H9 (cell line): ENCODE data around the gene TECTA. TPM values are rescaled to one million over a fixed set of nuclear protein-coding genes. Genes with fewer than 3 reads are reported as not detected.

Source experiments
- DNase-seq: peaks from one replicate; pipeline ENCODE4 v3.0.0-alpha.2; 2017
- H2AFZ ChIP-seq: one replicate; pipeline ENCODE4 v1.6.1; 2013; ENCODE audit warnings: mild to moderate bottlenecking, low read length, control low read depth, moderate library complexity
- H2AK5ac ChIP-seq: 2 replicates; pipeline ENCODE4 v1.6.1; 2013; ENCODE audit warnings: low read length, control low read depth, mixed read lengths; ENCODE audit not compliant: insufficient read length
- H2BK120ac ChIP-seq: one replicate; pipeline ENCODE4 v1.6.1; 2013; ENCODE audit warnings: low read depth, mild to moderate bottlenecking, low read length, control low read depth, inconsistent platforms; ENCODE audit not compliant: poor library complexity, severe bottlenecking
- H2BK12ac ChIP-seq: 2 replicates; pipeline ENCODE4 v1.6.1; 2013; ENCODE audit warnings: low read length, control low read depth, mixed read lengths, low read depth; ENCODE audit not compliant: insufficient read length
- H2BK15ac ChIP-seq: 2 replicates; pipeline ENCODE4 v1.6.1; 2013; ENCODE audit warnings: low read depth, low read length, control low read depth
- H2BK20ac ChIP-seq: one replicate; pipeline ENCODE4 v1.6.1; 2013; ENCODE audit warnings: low read depth, mild to moderate bottlenecking, low read length, control low read depth, inconsistent platforms; ENCODE audit not compliant: poor library complexity, severe bottlenecking
- H2BK5ac ChIP-seq: 2 replicates; pipeline ENCODE4 v1.6.1; 2013; ENCODE audit warnings: low read length, control low read depth, mixed read lengths; ENCODE audit not compliant: insufficient read length
- H3K14ac ChIP-seq: 2 replicates; pipeline ENCODE4 v1.6.1; 2013; ENCODE audit warnings: low read length, control low read depth; ENCODE audit not compliant: insufficient read depth
- H3K18ac ChIP-seq: 2 replicates; pipeline ENCODE4 v1.6.1; 2013; ENCODE audit warnings: low read depth, mild to moderate bottlenecking, mixed read lengths, low read length, control low read depth; ENCODE audit not compliant: insufficient read length
- H3K23ac ChIP-seq: 2 replicates; pipeline ENCODE4 v1.6.1; 2013; ENCODE audit warnings: low read length, control low read depth, mixed read lengths, low read depth; ENCODE audit not compliant: insufficient read length
- H3K23me2 ChIP-seq: 2 replicates; pipeline ENCODE4 v1.6.1; 2013; ENCODE audit warnings: low read depth, mild to moderate bottlenecking, mixed read lengths, low read length, control low read depth; ENCODE audit not compliant: insufficient read length, poor library complexity, severe bottlenecking
- H3K27ac ChIP-seq: 2 replicates; pipeline ENCODE4 v1.5.1; 2013; ENCODE audit warnings: low read length, control low read depth, mixed read lengths, low read depth; ENCODE audit not compliant: insufficient read length
- H3K27me3 ChIP-seq: 2 replicates; pipeline ENCODE4 v1.6.1; 2013; ENCODE audit warnings: low read length, control low read depth, inconsistent platforms; ENCODE audit not compliant: insufficient read depth
- H3K4ac ChIP-seq: 2 replicates; pipeline ENCODE4 v1.6.1; 2013; ENCODE audit warnings: low read depth, mild to moderate bottlenecking, control low read depth, inconsistent platforms, low read length, moderate library complexity
- H3K4me1 ChIP-seq: 2 replicates; pipeline ENCODE4 v1.6.1; 2013; ENCODE audit warnings: low read length, control low read depth, inconsistent platforms; ENCODE audit not compliant: insufficient read depth
- H3K4me2 ChIP-seq: 2 replicates; pipeline ENCODE4 v1.6.1; 2013; ENCODE audit warnings: low read length, control low read depth, mixed read lengths; ENCODE audit not compliant: insufficient read length, insufficient read depth
- H3K56ac ChIP-seq: 2 replicates; pipeline ENCODE4 v1.6.1; 2013; ENCODE audit warnings: low read depth, mild to moderate bottlenecking, mixed read lengths, low read length, control low read depth; ENCODE audit not compliant: insufficient read length
- H3K79me1 ChIP-seq: 2 replicates; pipeline ENCODE4 v1.6.1; 2013; ENCODE audit warnings: low read depth, mild to moderate bottlenecking, moderate library complexity, low read length, control low read depth, inconsistent platforms; ENCODE audit not compliant: insufficient read depth, poor library complexity, severe bottlenecking
- H3K79me2 ChIP-seq: 2 replicates; pipeline ENCODE4 v1.6.1; 2013; ENCODE audit warnings: low read length, control low read depth, inconsistent platforms; ENCODE audit not compliant: insufficient read depth
- H3K9ac ChIP-seq: 2 replicates; pipeline ENCODE4 v1.6.1; 2013; ENCODE audit warnings: low read length, control low read depth, mixed read lengths; ENCODE audit not compliant: insufficient read length; ENCODE audit errors: extremely low read depth
- H3K9me3 ChIP-seq: one replicate; pipeline ENCODE4 v1.6.1; 2013; ENCODE audit warnings: low read depth, low read length, inconsistent platforms; ENCODE audit not compliant: control insufficient read depth
- H3T11ph ChIP-seq: one replicate; pipeline ENCODE4 v1.6.1; 2013; ENCODE audit warnings: mild to moderate bottlenecking, low read length, control low read depth, inconsistent platforms
- H4K20me1 ChIP-seq: one replicate; pipeline ENCODE4 v1.6.1; 2013; ENCODE audit not compliant: control insufficient read depth, insufficient read length, insufficient read depth
- H4K5ac ChIP-seq: 2 replicates; pipeline ENCODE4 v1.6.1; 2013; ENCODE audit warnings: low read depth, mild to moderate bottlenecking, mixed read lengths, low read length, control low read depth; ENCODE audit not compliant: insufficient read length
- H4K8ac ChIP-seq: replicated peaks from 2 replicates; pipeline ENCODE4 v1.6.1; 2013; ENCODE audit warnings: low read length, control low read depth, mixed read lengths, low read depth; ENCODE audit not compliant: insufficient read length
- H4K91ac ChIP-seq: 2 replicates; pipeline ENCODE4 v1.6.1; 2013; ENCODE audit warnings: low read depth, mild to moderate bottlenecking, moderate library complexity, mixed read lengths, low read length, control low read depth; ENCODE audit not compliant: insufficient read length
- H3K27ac Mint-ChIP-seq, 3 experiments: 2 replicates in 2 of 3; 3 replicates in 1 of 3; pipeline ENCODE4 v1.8.0; 2020 to 2021; ENCODE audit warnings: mixed read lengths in 3 of 3, mild to moderate bottlenecking in 1 of 3, moderate library complexity in 1 of 3
- H3K27me3 Mint-ChIP-seq: 2 replicates; pipeline ENCODE4 v1.8.0; 2021; ENCODE audit warnings: low read depth, mild to moderate bottlenecking, moderate library complexity, mixed read lengths
- H3K36me3 Mint-ChIP-seq, 3 experiments: 2 replicates in 2 of 3; 3 replicates in 1 of 3; pipeline ENCODE4 v1.8.0; 2020 to 2021; ENCODE audit warnings: low read depth in 3 of 3, mixed read lengths in 3 of 3; ENCODE audit not compliant: insufficient read depth in 1 of 3
- H3K4me1 Mint-ChIP-seq, 2 experiments: 2 replicates each; pipeline ENCODE4 v1.8.0; 2020; ENCODE audit warnings: mixed read lengths in 2 of 2
- H3K4me3 Mint-ChIP-seq, 2 experiments: 2 replicates in 1 of 2; 3 replicates in 1 of 2; pipeline ENCODE4 v1.8.0; 2020 to 2021; ENCODE audit warnings: mild to moderate bottlenecking in 2 of 2, mixed read lengths in 2 of 2, moderate library complexity in 1 of 2
- H3K9me3 Mint-ChIP-seq, 2 experiments: 2 replicates in 1 of 2; 3 replicates in 1 of 2; pipeline ENCODE4 v1.8.0; 2020; ENCODE audit warnings: mild to moderate bottlenecking in 2 of 2, mixed read lengths in 2 of 2, moderate library complexity in 1 of 2
- WGBS: extraction: QIAGEN DNeasy Blood & Tissue Kit; methylation state at CpG from one replicate; pipeline ENCODE4 v1.1.7; 2013; ENCODE audit warnings: missing lambda C conversion rate, low lambda C conversion rate, mixed read lengths; ENCODE audit not compliant: insufficient read length; ENCODE audit errors: extremely low coverage; 5-methylcytosine and 5-hydroxymethylcytosine counted together
- total RNA-seq: library from RNA; stranded (reverse); gene quantifications from 2 replicates; pipeline ENCODE4 v1.2.1, GENCODE V29; 2021
- TF ChIP-seq, protein P1 (sequence below): fragments of 200-600 bp; sonication (generic); conservative IDR thresholded peaks from 3 replicates; pipeline ENCODE4 v1.8.0; 2021; ENCODE audit warnings: antibody characterized with exemption, mild to moderate bottlenecking

Gene TECTA
- total RNA-seq, 1 experiment from 2014 or later, result 0.66 TPM

DNA sequence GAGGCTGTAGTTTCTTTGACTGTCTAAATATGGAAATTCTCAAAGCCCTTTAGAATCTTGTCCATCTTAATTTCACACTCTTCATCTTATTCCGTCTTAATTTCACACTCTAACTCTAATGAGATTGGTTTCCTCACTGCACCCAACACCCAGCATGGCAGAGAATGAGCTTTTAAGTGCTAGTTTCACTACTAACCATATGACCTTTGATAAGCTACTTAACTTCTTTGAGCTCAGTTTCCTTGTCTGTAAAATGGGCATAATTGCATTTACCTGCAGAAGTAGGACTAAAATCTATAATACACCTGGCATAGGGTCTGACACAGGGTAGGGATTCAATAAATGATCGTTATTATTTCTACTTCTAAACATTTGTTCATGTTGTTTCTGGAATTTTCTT, 46.8 kb upstream of the TECTA start:
- Mint-ChIP-seq H3K9me3 (no peaks in the 10 kb centered on the region), H3K4me3 (no peak overlapping the region), H3K27ac (no peak overlapping the region), H3K4me1 (no peaks in the 10 kb centered on the region), H3K36me3 (peaks cover 0 to 50% (median 12%) of the 10 kb centered on the region in 3 experiments; a peak in 5 of 7 replicates), H3K27me3 (no peaks in the 10 kb centered on the region)
- no peak overlapping the region for H2BK12ac ChIP-seq
- no peaks in the 10 kb centered on the region for H3K27me3 ChIP-seq
- H3K56ac ChIP-seq, result no peak overlapping the region
- H4K5ac ChIP-seq, result no peak overlapping the region
- H3K9ac ChIP-seq, result no peak overlapping the region
- no peaks in the 10 kb centered on the region for H3K23me2 ChIP-seq
- H3K4me2 ChIP-seq, result no peak overlapping the region
- no peak overlapping the region for H3K23ac ChIP-seq
- TF ChIP-seq, protein P1, sequence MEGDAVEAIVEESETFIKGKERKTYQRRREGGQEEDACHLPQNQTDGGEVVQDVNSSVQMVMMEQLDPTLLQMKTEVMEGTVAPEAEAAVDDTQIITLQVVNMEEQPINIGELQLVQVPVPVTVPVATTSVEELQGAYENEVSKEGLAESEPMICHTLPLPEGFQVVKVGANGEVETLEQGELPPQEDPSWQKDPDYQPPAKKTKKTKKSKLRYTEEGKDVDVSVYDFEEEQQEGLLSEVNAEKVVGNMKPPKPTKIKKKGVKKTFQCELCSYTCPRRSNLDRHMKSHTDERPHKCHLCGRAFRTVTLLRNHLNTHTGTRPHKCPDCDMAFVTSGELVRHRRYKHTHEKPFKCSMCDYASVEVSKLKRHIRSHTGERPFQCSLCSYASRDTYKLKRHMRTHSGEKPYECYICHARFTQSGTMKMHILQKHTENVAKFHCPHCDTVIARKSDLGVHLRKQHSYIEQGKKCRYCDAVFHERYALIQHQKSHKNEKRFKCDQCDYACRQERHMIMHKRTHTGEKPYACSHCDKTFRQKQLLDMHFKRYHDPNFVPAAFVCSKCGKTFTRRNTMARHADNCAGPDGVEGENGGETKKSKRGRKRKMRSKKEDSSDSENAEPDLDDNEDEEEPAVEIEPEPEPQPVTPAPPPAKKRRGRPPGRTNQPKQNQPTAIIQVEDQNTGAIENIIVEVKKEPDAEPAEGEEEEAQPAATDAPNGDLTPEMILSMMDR, result no peak
- H4K91ac ChIP-seq, result no peak overlapping the region
- no peak overlapping the region for H4K8ac ChIP-seq
- no peaks in the 10 kb centered on the region for H3K4me1 ChIP-seq
- H3K79me2 ChIP-seq, result no peaks in the 10 kb centered on the region
- no peaks in the 10 kb centered on the region for H3K9me3 ChIP-seq
- H2BK120ac ChIP-seq, result no peak overlapping the region
- H2BK20ac ChIP-seq, result no peak overlapping the region
- H2BK5ac ChIP-seq, result no peak overlapping the region
- H3K79me1 ChIP-seq, result no peaks in the 10 kb centered on the region
- H3K18ac ChIP-seq, result no peak overlapping the region
- no peak overlapping the region for H3K14ac ChIP-seq
- H3T11ph ChIP-seq, result no peak overlapping the region
- no peak overlapping the region for H2BK15ac ChIP-seq
- no peak overlapping the region for H3K27ac ChIP-seq
- H2AK5ac ChIP-seq, result no peak overlapping the region
- WGBS, result no CpG with 5 or more reads among the region's 2 CpGs
- no peak overlapping the region for H3K4ac ChIP-seq
- H4K20me1 ChIP-seq, result no peaks in the 10 kb centered on the region
- no peak for DNase-seq
- H2AFZ ChIP-seq, result no peak overlapping the region
